Neuron (in vitro differentiated cells): ENCODE data around the gene CDC42EP2.
"Not testable (repeated sequence)": the region's sequence is repeated elsewhere in the genome, so short reads cannot be mapped to it uniquely, and the experiment has no call there.

ENCODE experiments used
- H2AFZ ChIP-seq: one replicate; pipeline ENCODE4 v1.6.1; 2013; ENCODE audit warnings: low read depth, mild to moderate bottlenecking, inconsistent platforms, low read length, moderate library complexity
- H3K27me3 ChIP-seq: one replicate; pipeline ENCODE4 v1.6.1; 2013; ENCODE audit warnings: low read length; ENCODE audit not compliant: insufficient read depth
- H3K36me3 ChIP-seq: one replicate; pipeline ENCODE4 v1.6.1; 2013; ENCODE audit warnings: low read length; ENCODE audit not compliant: insufficient read depth
- H3K4me1 ChIP-seq: one replicate; pipeline ENCODE4 v1.6.1; 2013; ENCODE audit warnings: low read length; ENCODE audit not compliant: insufficient read depth
- H3K4me3 ChIP-seq: 2 replicates; pipeline ENCODE4 v1.5.1; 2013; ENCODE audit warnings: mild to moderate bottlenecking, low read length, moderate library complexity
- H3K9me3 ChIP-seq: one replicate; pipeline ENCODE4 v1.6.1; 2013; ENCODE audit warnings: low read length

Gene CDC42EP2

DNA sequence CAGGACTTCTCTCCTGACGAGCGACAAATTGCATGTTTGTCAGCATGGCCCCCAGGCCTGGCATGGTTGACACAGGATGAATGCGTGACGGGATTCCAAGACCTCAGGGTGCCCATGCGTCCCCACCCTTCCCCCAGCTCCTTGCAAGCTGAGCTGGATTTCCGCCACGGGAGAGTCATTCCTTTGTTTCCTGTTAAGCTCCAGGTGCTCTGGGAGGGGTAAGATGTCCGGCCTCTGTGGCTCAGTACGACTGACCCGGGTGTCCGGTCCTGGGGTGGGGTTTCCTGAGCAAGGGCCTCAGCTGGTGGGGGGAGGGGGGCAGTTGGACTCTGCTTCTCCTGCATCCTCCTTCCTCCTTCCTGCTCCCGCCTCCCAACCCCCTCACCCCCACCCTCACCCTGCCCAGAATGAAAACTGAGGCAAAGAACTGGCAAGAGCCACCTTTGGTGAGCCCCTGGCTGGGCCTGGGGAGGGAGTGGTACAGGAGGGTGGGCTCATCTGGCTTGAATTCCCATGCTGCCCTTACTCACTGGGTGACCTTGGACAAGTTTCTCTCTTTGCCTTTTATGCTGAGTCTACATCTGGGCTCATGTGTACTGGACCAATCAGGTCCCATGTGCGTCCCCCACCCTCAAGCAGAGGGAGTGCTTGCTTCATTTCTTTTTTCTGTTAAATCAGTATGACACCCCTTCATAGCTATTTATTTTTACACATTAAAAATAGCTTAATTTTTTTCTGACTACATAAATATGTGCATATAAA, 2.5 kb downstream of the CDC42EP2 start:
- Histone ChIP-seq H3K4me3 (no peak overlapping the region), H2AFZ (no peak overlapping the region), H3K36me3 (peaks cover 18% of the 10 kb centered on the region), H3K4me1 (peaks cover 19% of the 10 kb centered on the region), H3K27me3 (no peaks in the 10 kb centered on the region), H3K9me3 (no peaks in the 10 kb centered on the region)

GRCh38 chr11:65320386-65321075, 5.9 kb downstream of the CDC42EP2 start:
- Histone ChIP-seq H3K9me3 (no peaks in the 10 kb centered on the region), H3K36me3 (peaks cover 23% of the 10 kb centered on the region), H2AFZ (no peak overlapping the region), H3K4me1 (peaks cover 16% of the 10 kb centered on the region), H3K27me3 (no peaks in the 10 kb centered on the region), H3K4me3 (no peak overlapping the region)

DNA sequence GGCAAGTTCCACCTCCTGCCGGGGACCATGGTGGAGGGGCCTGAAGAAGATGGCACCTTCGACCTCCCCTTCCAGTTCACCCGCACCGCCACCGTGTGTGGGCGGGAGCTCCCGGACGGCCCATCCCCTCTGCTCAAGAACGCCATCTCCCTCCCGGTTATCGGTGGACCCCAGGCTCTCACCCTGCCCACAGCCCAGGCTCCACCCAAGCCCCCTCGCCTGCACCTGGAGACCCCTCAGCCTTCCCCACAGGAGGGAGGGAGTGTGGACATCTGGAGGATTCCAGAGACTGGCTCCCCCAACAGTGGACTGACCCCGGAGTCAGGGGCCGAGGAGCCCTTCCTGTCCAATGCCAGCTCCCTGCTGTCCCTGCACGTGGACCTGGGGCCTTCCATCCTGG, 6.4 kb downstream of the CDC42EP2 start:
- Histone ChIP-seq H3K27me3 (no peaks in the 10 kb centered on the region), H3K36me3 (peaks cover 23% of the 10 kb centered on the region), H3K4me1 (peaks cover 11% of the 10 kb centered on the region), H2AFZ (no peak overlapping the region), H3K9me3 (no peaks in the 10 kb centered on the region), H3K4me3 (no peak overlapping the region)

DNA sequence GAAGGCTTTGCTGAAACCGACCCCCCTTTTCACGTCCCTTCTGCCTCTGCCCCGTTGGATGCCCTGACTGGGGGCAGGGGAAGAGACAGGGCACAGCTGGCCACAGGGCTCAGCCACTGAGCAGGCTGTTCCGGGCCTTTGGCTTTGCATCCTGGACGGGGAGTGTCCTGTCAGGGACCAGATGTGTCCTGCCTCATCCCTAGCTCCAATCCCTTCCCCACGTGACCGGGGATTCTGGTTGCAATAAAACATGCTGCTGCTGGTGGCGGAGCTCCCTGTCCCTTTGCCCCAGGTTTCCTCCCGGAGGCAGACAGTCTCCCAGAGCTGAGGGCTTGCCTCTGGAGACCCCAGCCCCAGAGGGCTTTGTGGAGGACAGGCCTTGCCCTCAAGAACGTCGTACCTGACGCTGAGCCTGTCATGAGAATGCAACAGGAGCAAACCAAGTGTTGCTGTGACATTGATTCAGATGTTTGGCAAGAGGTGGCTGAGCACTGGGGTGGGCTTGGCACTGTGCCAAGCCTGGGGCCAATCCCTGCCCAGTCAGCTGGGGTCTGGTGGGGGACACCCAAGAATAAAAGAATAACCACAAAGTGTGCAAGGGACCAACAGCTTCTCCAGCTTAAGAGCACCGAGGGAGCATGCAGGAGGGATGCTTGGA, 7.3 kb downstream of the CDC42EP2 start:
- peaks cover 5% of the 10 kb centered on the region for H3K4me1 ChIP-seq
- no peak overlapping the region for H3K4me3 ChIP-seq
- H3K27me3 ChIP-seq: no peaks in the 10 kb centered on the region
- no peak overlapping the region for H2AFZ ChIP-seq
- no peaks in the 10 kb centered on the region for H3K9me3 ChIP-seq
- peaks cover 23% of the 10 kb centered on the region for H3K36me3 ChIP-seq

- H3K4me1 ChIP-seq: no peaks in the 10 kb centered on the region
- peaks cover 23% of the 10 kb centered on the region for H3K36me3 ChIP-seq
- H2AFZ ChIP-seq: no peak overlapping the region
- no peaks in the 10 kb centered on the region for H3K9me3 ChIP-seq
- no peaks in the 10 kb centered on the region for H3K27me3 ChIP-seq
- H3K4me3 ChIP-seq: no peak overlapping the region
Measured at GRCh38 chr11:65323813-65324212, 9.1 kb downstream of the CDC42EP2 start.

DNA sequence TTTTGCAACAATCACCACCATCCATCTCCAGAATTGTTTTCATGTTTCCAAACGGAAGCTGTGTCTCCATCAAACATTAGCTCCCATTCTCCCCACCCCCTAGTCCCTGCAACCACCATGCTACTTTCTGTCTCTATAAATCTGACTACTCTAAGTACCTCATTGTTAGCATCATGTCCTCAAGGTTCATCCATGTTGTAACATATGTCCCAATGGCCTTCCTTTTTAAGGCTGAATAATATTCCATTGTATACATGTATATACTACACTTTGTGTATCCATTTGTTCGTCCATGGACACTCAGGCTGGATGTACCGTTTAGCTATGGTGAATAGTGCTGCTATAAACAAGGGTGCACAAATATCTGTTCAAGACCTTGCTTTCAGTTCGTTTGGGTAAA, 10.8 kb downstream of the CDC42EP2 start:
- Histone ChIP-seq H3K4me1 (peaks cover 2% of the 10 kb centered on the region), H3K27me3 (no peaks in the 10 kb centered on the region), H3K36me3 (peaks cover 23% of the 10 kb centered on the region), H3K9me3 (no peaks in the 10 kb centered on the region), H3K4me3 (no peak overlapping the region), H2AFZ (no peak overlapping the region)

- peaks cover 7% of the 10 kb centered on the region for H3K36me3 ChIP-seq
- no peaks in the 10 kb centered on the region for H3K9me3 ChIP-seq
- no peak overlapping the region for H2AFZ ChIP-seq
- no peaks in the 10 kb centered on the region for H3K27me3 ChIP-seq
- H3K4me3 ChIP-seq: no peak overlapping the region
- H3K4me1 ChIP-seq: peaks cover 2% of the 10 kb centered on the region
Measured at GRCh38 chr11:65327021-65327420, 12.4 kb downstream of the CDC42EP2 start.

DNA sequence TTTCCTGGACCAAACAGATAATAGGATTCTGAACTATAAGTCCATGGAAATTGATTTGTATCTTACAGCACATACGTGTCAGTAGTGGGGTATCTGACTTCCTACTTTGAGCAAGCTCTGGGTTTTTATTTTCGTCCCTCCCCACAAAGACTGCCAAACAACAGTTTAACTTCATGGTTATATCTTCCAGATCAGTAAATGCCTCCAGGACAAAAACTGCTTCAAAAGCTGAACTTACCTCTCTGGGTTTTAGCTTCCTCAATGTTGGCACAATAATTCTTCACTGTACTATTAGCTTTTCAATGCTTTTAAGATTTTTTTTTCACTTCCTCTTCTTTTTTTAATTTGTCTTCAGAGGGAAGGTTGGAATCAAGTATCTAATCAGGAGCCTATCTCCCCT, 14.8 kb downstream of the CDC42EP2 start:
- Histone ChIP-seq H2AFZ (peak overlapping the region; percentile 85), H3K9me3 (no peaks in the 10 kb centered on the region), H3K27me3 (no peaks in the 10 kb centered on the region), H3K4me1 (peaks cover 2% of the 10 kb centered on the region), H3K36me3 (no peaks in the 10 kb centered on the region), H3K4me3 (peak overlapping the region; percentile 27)

- no peaks in the 10 kb centered on the region for H3K36me3 ChIP-seq
- H2AFZ ChIP-seq: peak overlapping the region; percentile 85
- no peaks in the 10 kb centered on the region for H3K27me3 ChIP-seq
- no peaks in the 10 kb centered on the region for H3K9me3 ChIP-seq
- H3K4me3 ChIP-seq: peak overlapping the region; percentile 27
- H3K4me1 ChIP-seq: peaks cover 6% of the 10 kb centered on the region
Measured at GRCh38 chr11:65329944-65330403, 15.3 kb downstream of the CDC42EP2 start.

GRCh38 chr11:65330544-65330943, 15.9 kb downstream of the CDC42EP2 start:
- peaks cover 11% of the 10 kb centered on the region for H3K4me1 ChIP-seq
- no peak overlapping the region for H3K4me3 ChIP-seq
- H3K27me3 ChIP-seq: no peaks in the 10 kb centered on the region
- no peak overlapping the region for H2AFZ ChIP-seq
- no peaks in the 10 kb centered on the region for H3K36me3 ChIP-seq
- H3K9me3 ChIP-seq: no peaks in the 10 kb centered on the region

DNA sequence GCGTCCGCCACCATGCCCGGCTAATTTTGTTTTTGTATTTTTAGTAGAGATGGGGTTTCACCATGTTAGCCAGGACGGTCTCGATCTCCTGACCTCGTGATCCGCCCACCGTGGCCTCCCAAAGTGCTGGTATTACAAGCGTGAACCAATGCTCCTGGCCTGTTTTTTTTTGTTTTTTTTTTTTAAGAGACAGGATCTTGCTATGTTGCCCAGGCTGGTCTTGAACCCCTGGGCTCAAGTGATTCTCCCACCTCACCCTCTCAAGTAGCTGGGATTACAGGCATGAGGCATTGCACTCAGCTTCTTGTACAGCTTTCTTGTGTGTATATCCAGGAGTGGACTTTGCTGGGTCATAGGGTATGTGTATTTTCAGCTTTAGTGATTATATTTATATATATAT, 17.9 kb downstream of the CDC42EP2 start:
- H3K36me3 ChIP-seq, H3K4me3 ChIP-seq, H3K27me3 ChIP-seq, H2AFZ ChIP-seq, H3K9me3 ChIP-seq: not testable (repeated sequence)
- peaks cover 12% of the 10 kb centered on the region for H3K4me1 ChIP-seq

DNA sequence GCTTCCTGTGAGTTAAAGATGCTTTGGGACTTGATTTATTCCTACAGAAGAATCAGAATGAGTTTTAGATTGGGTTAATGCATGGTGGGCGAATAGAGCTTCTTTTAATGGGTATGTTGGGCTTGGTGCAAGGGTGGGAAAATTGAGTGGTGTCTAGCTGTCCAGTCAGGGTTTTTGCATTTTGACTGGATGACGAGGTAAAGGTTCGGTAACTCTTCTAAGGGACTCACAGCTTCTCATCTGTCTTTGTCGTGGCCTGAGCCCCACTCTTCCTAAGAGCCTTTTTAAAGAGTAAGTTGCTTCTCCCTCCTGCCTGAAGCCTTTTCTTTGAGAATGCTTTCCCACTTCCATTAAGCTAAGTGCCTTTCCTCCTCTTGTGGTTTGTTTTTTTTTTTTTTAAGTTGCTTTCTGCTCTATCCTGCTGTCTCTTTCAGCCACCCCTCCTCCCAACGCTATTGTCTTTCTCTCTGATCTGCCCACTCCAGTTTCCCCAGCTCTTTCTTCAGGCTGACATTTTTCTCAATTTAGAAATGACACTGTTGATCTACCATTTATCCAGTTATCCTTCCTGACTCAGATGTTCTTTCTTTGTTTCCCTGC, 20.1 kb downstream of the CDC42EP2 start:
- H3K4me1 ChIP-seq: peaks cover 10% of the 10 kb centered on the region
- no peak overlapping the region for H2AFZ ChIP-seq
- H3K4me3 ChIP-seq: peak overlapping the region; percentile 86
- peaks cover 20% of the 10 kb centered on the region for H3K36me3 ChIP-seq
- H3K9me3 ChIP-seq: no peaks in the 10 kb centered on the region
- H3K27me3 ChIP-seq: no peaks in the 10 kb centered on the region

- Histone ChIP-seq H3K9me3 (no peaks in the 10 kb centered on the region), H2AFZ (no peak overlapping the region), H3K4me3 (no peak overlapping the region), H3K27me3 (no peaks in the 10 kb centered on the region), H3K36me3 (peaks cover 55% of the 10 kb centered on the region), H3K4me1 (peaks cover 10% of the 10 kb centered on the region)
Measured at GRCh38 chr11:65338676-65339075, 24.0 kb downstream of the CDC42EP2 start.
